IPS DF 6.9 (cell line): ENCODE data around the gene INPP5D.
"Not testable (repeated sequence)": the region's sequence is repeated elsewhere in the genome, so short reads cannot be mapped to it uniquely, and the experiment has no call there.

Experiments
- DNase-seq: peaks from one replicate; pipeline ENCODE4 v3.0.0-alpha.2; 2013; ENCODE audit warnings: low read depth, low spot score
- H3K27ac ChIP-seq: one replicate; pipeline ENCODE4 v1.5.1; 2013; ENCODE audit warnings: low read length, control low read depth
- H3K27me3 ChIP-seq: 2 replicates; pipeline ENCODE4 v1.6.1; 2013; ENCODE audit warnings: mild to moderate bottlenecking, low read length; ENCODE audit not compliant: control insufficient read depth, insufficient read depth
- H3K36me3 ChIP-seq: 2 replicates; pipeline ENCODE4 v1.6.1; 2013; ENCODE audit warnings: low read length; ENCODE audit not compliant: control insufficient read depth, insufficient read depth
- H3K4me1 ChIP-seq: 2 replicates; pipeline ENCODE4 v1.6.1; 2013; ENCODE audit warnings: low read length; ENCODE audit not compliant: control insufficient read depth, insufficient read depth
- H3K4me3 ChIP-seq: 2 replicates; pipeline ENCODE4 v1.5.1; 2013; ENCODE audit warnings: mild to moderate bottlenecking, low read length
- H3K9me3 ChIP-seq: 2 replicates; pipeline ENCODE4 v1.6.1; 2013; ENCODE audit warnings: low read length, inconsistent platforms; ENCODE audit not compliant: control insufficient read depth, insufficient read depth
- WGBS: extraction: QIAGEN DNeasy Blood & Tissue Kit; methylation state at CpG from one replicate; pipeline ENCODE4 v1.1.7; 2013; ENCODE audit warnings: mixed read lengths, missing lambda C conversion rate; ENCODE audit not compliant: insufficient read length, insufficient coverage; 5-methylcytosine and 5-hydroxymethylcytosine counted together

INPP5D gene

DNA sequence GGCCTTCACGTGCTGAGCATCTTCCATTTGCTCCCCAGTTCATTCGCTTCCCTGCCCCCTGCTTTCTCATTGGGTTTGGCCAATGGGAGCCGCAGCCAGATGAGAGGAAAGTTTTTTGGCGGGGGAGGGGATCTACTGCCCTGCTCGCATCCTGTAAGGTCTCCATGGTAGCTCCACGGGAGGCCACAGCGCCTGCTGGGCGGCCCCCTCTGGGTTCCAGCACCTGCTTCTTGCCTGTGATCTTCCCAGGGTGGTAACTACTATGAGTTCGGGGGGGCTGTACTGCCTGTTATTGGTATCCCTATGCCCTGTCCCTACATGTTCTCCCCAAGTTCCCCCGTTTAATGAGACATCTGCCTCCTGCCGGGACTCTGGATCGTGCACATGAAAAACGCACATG lies 57.2 kb downstream of the INPP5D start:
- Histone ChIP-seq H3K27ac (no peak overlapping the region), H3K9me3 (no peaks in the 10 kb centered on the region), H3K4me3 (no peak overlapping the region), H3K36me3 (no peaks in the 10 kb centered on the region), H3K27me3 (no peaks in the 10 kb centered on the region), H3K4me1 (peaks cover 3% of the 10 kb centered on the region; the same call in 1 of the 2 replicates)
- DNase-seq: no peak
- WGBS: no CpG with 5 or more reads among the region's 13 CpGs

- peaks cover 3% of the 10 kb centered on the region; the same call in 1 of the 2 replicates for H3K4me1 ChIP-seq
Observed at GRCh38 chr2:233117811-233118647, 57.9 kb downstream of the INPP5D start.

DNA sequence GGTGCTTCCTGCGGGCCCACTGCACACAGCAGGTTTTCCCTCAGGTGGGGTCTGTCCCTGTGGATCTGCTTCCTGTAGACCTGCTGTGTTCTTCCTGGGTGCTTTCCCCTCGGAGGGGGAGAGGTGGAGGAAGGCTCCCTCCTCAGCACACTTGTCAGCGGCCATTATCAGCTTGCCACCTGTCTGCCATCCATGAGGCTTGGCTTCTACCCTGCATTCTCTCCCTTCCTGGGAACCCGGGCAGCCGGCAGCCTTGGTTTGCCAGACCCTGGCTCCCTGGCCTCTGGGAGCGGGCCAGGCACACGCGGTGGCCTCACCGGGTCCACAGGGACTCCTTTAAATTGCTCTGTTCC lies 58.5 kb downstream of the INPP5D start:
- Histone ChIP-seq H3K4me3 (no peak overlapping the region), H3K27ac (no peak overlapping the region), H3K27me3 (no peaks in the 10 kb centered on the region), H3K4me1 (peaks cover 3% of the 10 kb centered on the region; the same call in 1 of the 2 replicates), H3K9me3 (no peaks in the 10 kb centered on the region), H3K36me3 (no peaks in the 10 kb centered on the region)
- WGBS: no CpG with 5 or more reads among the region's 9 CpGs
- DNase-seq: no peak

More at GRCh38 chr2:233117811-233118647, 57.9 kb downstream of the INPP5D start:
- Histone ChIP-seq H3K27me3 (no peaks in the 10 kb centered on the region), H3K9me3 (no peaks in the 10 kb centered on the region), H3K4me3 (no peak overlapping the region), H3K27ac (no peak overlapping the region), H3K36me3 (no peaks in the 10 kb centered on the region)
- DNase-seq: no peak
- WGBS: no CpG with 5 or more reads among the region's 12 CpGs

DNA sequence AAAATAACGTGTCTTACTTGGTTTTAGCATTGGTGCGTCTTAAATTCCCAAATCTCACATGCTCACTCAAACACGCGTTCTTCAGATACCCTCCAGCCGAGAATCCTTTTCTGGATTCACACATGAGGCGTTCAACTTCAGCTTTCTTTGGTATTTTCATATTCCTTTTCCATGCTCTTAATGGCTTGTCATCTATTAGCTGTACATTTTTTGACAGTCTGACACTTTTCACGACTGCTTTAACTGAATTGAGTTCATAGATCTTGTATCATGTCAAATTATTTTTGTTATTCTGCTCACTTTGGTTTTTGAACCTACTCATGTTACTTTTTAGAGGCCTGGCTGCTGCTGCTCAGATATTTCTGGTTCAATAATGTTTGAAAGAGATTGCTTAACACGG lies 59.0 kb downstream of the INPP5D start:
- Histone ChIP-seq H3K27ac (no peak overlapping the region), H3K27me3 (no peaks in the 10 kb centered on the region), H3K4me3 (no peak overlapping the region), H3K36me3 (no peaks in the 10 kb centered on the region), H3K9me3 (no peaks in the 10 kb centered on the region), H3K4me1 (peaks cover 3% of the 10 kb centered on the region; the same call in 1 of the 2 replicates)
- DNase-seq: no peak
- WGBS: no CpG with 5 or more reads among the region's 8 CpGs

DNA sequence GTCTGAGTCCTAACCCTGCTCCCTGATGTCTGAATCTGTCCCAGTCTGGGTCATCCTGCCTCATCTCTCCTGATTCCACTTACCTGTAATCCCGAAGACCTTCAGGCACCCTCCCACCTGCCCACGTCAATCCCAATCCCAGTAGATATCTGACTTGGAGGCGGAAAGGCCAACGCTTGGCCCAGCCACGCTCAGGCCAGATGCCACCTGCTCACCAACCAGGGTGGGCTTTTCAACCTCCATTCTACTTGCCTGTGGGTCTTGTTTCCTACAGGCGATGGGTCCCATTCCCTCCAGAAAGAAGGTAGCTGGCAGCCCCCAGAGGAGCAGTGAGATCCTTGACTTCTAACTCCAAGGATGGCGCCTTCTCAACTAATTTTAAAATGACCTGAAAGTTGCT lies 59.7 kb downstream of the INPP5D start:
- H3K36me3 ChIP-seq: no peaks in the 10 kb centered on the region
- no CpG with 5 or more reads among the region's 7 CpGs for WGBS
- H3K27ac ChIP-seq: no peak overlapping the region
- H3K4me1 ChIP-seq: peaks cover 3% of the 10 kb centered on the region; the same call in 1 of the 2 replicates
- no peak for DNase-seq
- no peaks in the 10 kb centered on the region for H3K9me3 ChIP-seq
- H3K27me3 ChIP-seq: no peaks in the 10 kb centered on the region
- no peak overlapping the region for H3K4me3 ChIP-seq

DNA sequence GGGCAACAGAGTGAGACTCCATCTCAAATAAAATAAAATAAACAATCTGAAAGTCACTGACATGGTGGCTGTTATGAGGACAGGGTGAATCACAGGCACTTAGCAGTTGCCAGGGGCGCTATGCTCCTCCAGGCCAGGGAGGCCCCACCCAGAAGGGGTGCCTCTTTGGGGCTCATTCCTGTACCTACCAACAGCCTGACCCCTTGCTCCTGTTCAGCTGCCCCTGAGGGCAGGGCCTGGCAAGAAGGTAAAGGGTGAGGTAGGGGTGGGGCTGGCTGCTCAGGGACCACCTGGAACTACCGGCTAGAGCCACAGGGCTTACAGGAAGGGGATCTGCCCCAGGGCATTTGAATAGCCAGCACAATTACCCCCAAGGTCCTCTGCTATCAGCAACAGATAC lies 60.3 kb downstream of the INPP5D start:
- DNase-seq: no peak
- H3K4me1 ChIP-seq: peaks cover 3% of the 10 kb centered on the region; the same call in 1 of the 2 replicates
- no peak overlapping the region for H3K27ac ChIP-seq
- no peaks in the 10 kb centered on the region for H3K36me3 ChIP-seq
- H3K4me3 ChIP-seq: no peak overlapping the region
- no CpG with 5 or more reads among the region's 2 CpGs for WGBS
- H3K27me3 ChIP-seq: no peaks in the 10 kb centered on the region
- no peaks in the 10 kb centered on the region for H3K9me3 ChIP-seq

GRCh38 chr2:233121856-233122255 lies 61.7 kb downstream of the INPP5D start:
- H3K9me3 ChIP-seq: no peaks in the 10 kb centered on the region
- no CpG with 5 or more reads among the region's 13 CpGs for WGBS
- H3K27ac ChIP-seq: no peak overlapping the region
- no peaks in the 10 kb centered on the region for H3K36me3 ChIP-seq
- H3K4me1 ChIP-seq: peaks cover 3% of the 10 kb centered on the region; the same call in 1 of the 2 replicates
- H3K4me3 ChIP-seq: no peak overlapping the region
- H3K27me3 ChIP-seq: no peaks in the 10 kb centered on the region
- no peak for DNase-seq

- DNase-seq: no peak
- Histone ChIP-seq H3K9me3 (no peaks in the 10 kb centered on the region), H3K27ac (no peak overlapping the region), H3K4me1 (peaks cover 3% of the 10 kb centered on the region; the same call in 1 of the 2 replicates), H3K36me3 (no peaks in the 10 kb centered on the region), H3K27me3 (no peaks in the 10 kb centered on the region), H3K4me3 (no peak overlapping the region)
- WGBS: no CpG with 5 or more reads among the region's 5 CpGs
Observed at GRCh38 chr2:233122541-233122940, 62.4 kb downstream of the INPP5D start.

- not testable (repeated sequence) for H3K4me1 ChIP-seq, H3K36me3 ChIP-seq, H3K27ac ChIP-seq, DNase-seq, H3K9me3 ChIP-seq, H3K27me3 ChIP-seq, H3K4me3 ChIP-seq
- whole genome bisulfite sequencing: no CpG with 5 or more reads among the region's 2 CpGs
Observed at GRCh38 chr2:233123576-233123975, 63.4 kb downstream of the INPP5D start.

GRCh38 chr2:233124421-233125080 lies 64.4 kb downstream of the INPP5D start:
- no peak overlapping the region for H3K27ac ChIP-seq
- no peaks in the 10 kb centered on the region for H3K4me1 ChIP-seq
- H3K27me3 ChIP-seq: no peaks in the 10 kb centered on the region
- H3K9me3 ChIP-seq: no peaks in the 10 kb centered on the region
- H3K36me3 ChIP-seq: no peaks in the 10 kb centered on the region
- H3K4me3 ChIP-seq: no peak overlapping the region
- no CpG with 5 or more reads among the region's 21 CpGs for WGBS
- no peak for DNase-seq
